K562 (cell line): ENCODE data around the gene ALPK1. TPM values are rescaled to one million over a fixed set of nuclear protein-coding genes. Genes with fewer than 3 reads are reported as not detected.

ENCODE experiments used
- ATAC-seq: fragments of 200-7000 bp; cut with Tn5 transposase; 3 replicates; pipeline ENCODE4 v1.9.1; 2020; ENCODE audit warnings: moderate library complexity
- BruUV-seq: library from RNA; stranded (reverse); fragments of 400-500 nt; replicated peaks from 2 replicates; lab custom pipeline; 2021; lab: Mats Ljungman, UMichigan
- CTCF ChIA-PET: fragments of 300-600 bp; formaldehyde crosslinking; extraction: SDS; loops from one replicate; lab custom pipeline; 2021; ENCODE audit warnings: low intra/inter-chr PET ratio; lab: Yijun Ruan, JAX
- POLR2A ChIA-PET: fragments of 300-600, 350-650 bp; sonication (Branson Sonifier 250); formaldehyde crosslinking; extraction: SDS; loops from one replicate; lab custom pipeline; 2021; ENCODE audit warnings: antibody characterized with exemption, inconsistent platforms; lab: Yijun Ruan, JAX
- DNase-seq, 4 experiments: peaks; one replicate each; pipeline versions ENCODE4 v3.0.0 to v3.0.0-alpha.2; 2011 to 2018; ENCODE audit warnings: low spot score in 3 of 4, mixed read lengths in 3 of 4; ENCODE audit errors: extremely low read depth in 1 of 4
- FAIRE-seq: peaks from 2 replicates; lab custom pipeline; 2011; peaks lifted over from hg19 to GRCh38; lab: Jason Lieb, UNC
- H2AFZ ChIP-seq: 2 replicates; pipeline ENCODE4 v1.6.0; 2011; ENCODE audit warnings: low read depth, low read length, control low read depth, inconsistent platforms
- H3K27ac ChIP-seq: fragments of 200-600 bp; 3 replicates; pipeline ENCODE4 v1.8.0; 2011; ENCODE audit warnings: low read depth, mild to moderate bottlenecking, control low read depth, inconsistent platforms, low read length, moderate library complexity, mixed read lengths; ENCODE audit errors: extremely low read depth
- H3K27me3 ChIP-seq, 2 experiments: fragments of 300-600 bp in 1 of 2; 2 replicates in 1 of 2; 3 replicates in 1 of 2; pipeline versions ENCODE4 v1.6.0 to v1.8.0; 2011; ENCODE audit warnings: inconsistent platforms in 2 of 2, low read length in 2 of 2, mild to moderate bottlenecking in 1 of 2, mixed read lengths in 1 of 2, moderate library complexity in 1 of 2; ENCODE audit not compliant: control insufficient read depth in 2 of 2, insufficient read depth in 2 of 2
- H3K36me3 ChIP-seq: fragments of 300-600 bp; 3 replicates; pipeline ENCODE4 v1.8.0; 2011; ENCODE audit warnings: mild to moderate bottlenecking, low read length, inconsistent platforms; ENCODE audit not compliant: control insufficient read depth, insufficient read depth
- H3K4me1 ChIP-seq, 2 experiments: fragments of 200-600 bp in 1 of 2; replicated peaks in 1 of 2; 2 replicates in 1 of 2; 3 replicates in 1 of 2; pipeline versions ENCODE4 v1.5.1 to v1.8.0; 2011; ENCODE audit warnings: inconsistent platforms in 2 of 2, low read length in 2 of 2, mild to moderate bottlenecking in 1 of 2, mixed read lengths in 1 of 2, moderate library complexity in 1 of 2; ENCODE audit not compliant: control insufficient read depth in 2 of 2, insufficient read depth in 2 of 2
- H3K4me2 ChIP-seq: 2 replicates; pipeline ENCODE4 v1.6.1; 2011; ENCODE audit warnings: low read length, control low read depth, inconsistent platforms, mixed read lengths; ENCODE audit not compliant: insufficient read depth
- H3K4me3 ChIP-seq: fragments of 200-600 bp; sonication (generic), shearing (Covaris generic); 2 replicates; pipeline ENCODE4 v1.5.1; 2016; ENCODE audit warnings: control low read depth, inconsistent platforms
- H3K79me2 ChIP-seq: fragments of 200-600 bp; 3 replicates; pipeline ENCODE4 v1.8.0; 2011; ENCODE audit warnings: low read length, inconsistent platforms; ENCODE audit not compliant: control insufficient read depth, insufficient read depth
- H3K9ac ChIP-seq, 2 experiments: 2 replicates each; pipeline versions ENCODE4 v1.6.0 to v1.6.1; 2011; ENCODE audit warnings: low read depth in 2 of 2, low read length in 2 of 2, control low read depth in 1 of 2, inconsistent platforms in 1 of 2, mild to moderate bottlenecking in 1 of 2, mixed read lengths in 1 of 2; ENCODE audit not compliant: insufficient read depth in 1 of 2
- H3K9me1 ChIP-seq: one replicate; pipeline ENCODE4 v1.6.0; 2011; ENCODE audit warnings: inconsistent platforms, mild to moderate bottlenecking, low read length, moderate library complexity; ENCODE audit not compliant: control insufficient read depth, insufficient read depth
- H3K9me3 ChIP-seq: replicated peaks from 2 replicates; pipeline ENCODE4 v1.5.1; 2011; ENCODE audit warnings: low read depth, low read length, inconsistent platforms; ENCODE audit not compliant: control insufficient read depth, insufficient read depth
- H4K20me1 ChIP-seq: replicated peaks from 2 replicates; pipeline ENCODE4 v1.6.1; 2011; ENCODE audit warnings: low read length, inconsistent platforms, mixed read lengths; ENCODE audit not compliant: control insufficient read depth, insufficient read depth
- PBX2 ChIP-seq, 2 experiments: IDR thresholded peaks in 1 of 2; conservative IDR thresholded peaks in 1 of 2; 2 replicates each; pipeline ENCODE4 v1.6.1; 2016; ENCODE audit warnings: low read depth in 2 of 2, mild to moderate bottlenecking in 1 of 2, missing compliant biosample characterization in 1 of 2, missing genetic modification characterization in 1 of 2, moderate library complexity in 1 of 2
- PTRF ChIP-seq: fragments of 450-650 bp; IDR thresholded peaks from 2 replicates; pipeline ENCODE4 v1.6.1; 2016; ENCODE audit warnings: mild to moderate bottlenecking, missing genetic modification characterization, missing compliant biosample characterization
- SAP30 ChIP-seq: fragments of 200-600 bp; sonication (generic); IDR thresholded peaks from 2 replicates; pipeline ENCODE4 v1.6.1; 2012; ENCODE audit warnings: borderline replicate concordance, low read depth, mild to moderate bottlenecking, moderate library complexity, low read length, control low read depth, inconsistent platforms; ENCODE audit not compliant: insufficient read depth, poor library complexity, severe bottlenecking
- SPI1 ChIP-seq: IDR thresholded peaks from 2 replicates; pipeline ENCODE4 v1.6.1; 2011; ENCODE audit warnings: low read depth, low read length, control low read depth, borderline replicate concordance
- WGBS: fragments of 100-300 bp; shearing (Covaris generic); methylation state at CpG from one replicate; pipeline ENCODE4 v1.1.6; 2016; ENCODE audit warnings: low coverage, mixed read lengths; ENCODE audit not compliant: insufficient coverage; ENCODE audit errors: missing lambda C conversion rate; 5-methylcytosine and 5-hydroxymethylcytosine counted together
- in situ Hi-C: fragments of 300-500 bp; cut with MboI; formaldehyde crosslinking; loops from 4 replicates; pipeline ENCODE4 v1.15.0; 2018; ENCODE audit warnings: inconsistent platforms, mixed read lengths
- intact Hi-C: fragments of 100-400 bp; cut with micrococcal nuclease; formaldehyde crosslinking; loops from 2 replicates; pipeline ENCODE4 v1.14.2; 2022
- polyA plus RNA-seq, 8 experiments: library from polyadenylated mRNA; depleted of rRNA in 4 of 8; stranded (reverse) in 5 of 8; unstranded in 3 of 8; fragments of >200 nt; fragmentation: Nextera tagmentation in 2 of 8; fragmentation: Illumina TruSeq in 1 of 8; extraction: Ambion mirVana in 2 of 8; extraction: Trizol in 1 of 8; gene quantifications; 2 replicates each; pipeline versions ENCODE4 v1.2.1 to v1.2.3, GENCODE V29; 2011 to 2014; ENCODE audit warnings: inconsistent platforms in 1 of 8, missing spikeins in 1 of 8
- total RNA-seq, 7 experiments: library from RNA; depleted of rRNA in 6 of 7; stranded (reverse); fragments of >200 nt in 6 of 7; fragmentation: Illumina TruSeq in 2 of 7; extraction: Trizol in 2 of 7; gene quantifications; 2 replicates each; pipeline versions ENCODE4 v1.2.1 to v1.2.3, GENCODE V29; 2011 to 2021; ENCODE audit warnings: low replicate concordance in 1 of 7

The ALPK1 gene
- total and polyA plus RNA-seq, 9 of the 15 experiments (the other 6 are each of a cell fraction or from before 2014, with no cell fraction given): 2.3 to 6.9 (median 4.6) TPM

GRCh38 chr4:112431158-112431557, 134.0 kb downstream of the ALPK1 start:
- Histone ChIP-seq H3K27ac (no peak overlapping the region), H3K4me1 (no peaks in the 10 kb centered on the region), H3K9ac (no peak overlapping the region), H3K79me2 (no peaks in the 10 kb centered on the region), H4K20me1 (no peaks in the 10 kb centered on the region), H3K27me3 (no peaks in the 10 kb centered on the region; a peak in 2 of 5 replicates), H3K9me3 (no peaks in the 10 kb centered on the region), H3K9me1 (no peaks in the 10 kb centered on the region), H2AFZ (no peak overlapping the region), H3K4me3 (no peak overlapping the region), H3K4me2 (no peak overlapping the region), H3K36me3 (no peaks in the 10 kb centered on the region)
- TF ChIP-seq SAP30: no peak
- no peak for TF ChIP-seq PBX2 (CRISPR knock-in tag; IDR thresholded peaks at IDR 0.05; ENCODE audit: low read depth)
- peak; percentile 44 for TF ChIP-seq PBX2 (tag; conservative IDR thresholded peaks at IDR 0.05; ENCODE audit: low read depth)
- TF ChIP-seq PTRF (tag): no peak
- TF ChIP-seq SPI1: peak; percentile 27; the same call in 1 of the 2 replicates
- ChIA-PET POLR2A (interaction anchor here (1.0 kb wide), 1 partner anchor 19 kb away, joined by 3 read pairs; no protein-coding TSS in a partner anchor), CTCF (no interaction called here)
- no peak for DNase-seq
- no peak for ATAC-seq
- 0% methylated on average over 4 of the region's 4 CpGs for WGBS
- intact Hi-C loops: no loop called here
- in situ Hi-C loops: no loop called here
- no TSS peak for BruUV-seq
- no peak for FAIRE-seq
